ENCODE measurements around the gene RAPGEF5. TPM values are rescaled to one million over a fixed set of nuclear protein-coding genes. Genes with fewer than 3 reads are reported as not detected.

RAPGEF5 gene
- total and polyA plus RNA-seq, 4 donors = 16.1 to 308 (median 61.4) TPM

DNA sequence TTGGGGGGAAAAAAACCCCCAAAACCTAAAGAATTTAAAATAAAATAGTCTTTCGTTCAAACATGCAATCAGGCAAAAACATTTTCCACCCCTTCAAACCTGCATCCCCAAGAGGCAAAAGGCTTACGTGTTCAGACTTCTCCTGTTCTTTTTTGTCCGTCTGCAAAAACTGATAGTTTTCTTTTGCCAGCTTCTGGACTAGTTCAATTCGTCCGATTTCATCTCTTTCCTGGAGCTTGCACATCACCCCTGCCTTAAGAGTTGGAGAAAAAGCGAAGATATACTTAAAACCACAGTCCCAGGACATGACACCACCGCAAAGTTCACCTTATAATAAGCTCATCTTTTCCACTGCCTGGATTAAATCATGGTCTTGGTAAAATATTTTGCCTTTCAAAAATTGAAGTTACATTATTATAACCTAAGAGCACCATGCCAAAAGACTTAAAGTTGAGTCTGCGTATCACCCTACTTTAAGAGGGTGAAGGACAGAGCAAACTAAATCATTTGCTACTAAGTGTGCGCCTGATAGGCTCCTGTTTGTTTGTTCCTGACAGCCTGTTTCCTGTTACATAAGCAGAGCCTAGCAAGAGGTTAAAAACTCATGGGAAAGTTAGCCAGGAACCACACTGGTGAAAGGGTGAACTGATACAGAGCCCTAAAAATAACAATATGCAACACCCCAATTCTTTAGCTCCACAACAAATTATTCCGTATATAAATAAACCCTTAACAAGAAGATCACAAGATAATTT lies 137.0 kb downstream of the RAPGEF5 start:
- H3K36me3 ChIP-seq (ENCODE audit: control insufficient read depth in 4 of 4, insufficient read depth in 4 of 4, low read length in 4 of 4) = peaks cover 0 to 2% (median 0%) of the 10 kb centered on the region in 4 donors
- ATAC-seq (ENCODE audit: insufficient read depth, low FRiP score) = no peak
- peak overlapping the region; percentile 30 to 57 for H3K9ac ChIP-seq (ENCODE audit: insufficient read depth in 1 of 2, low read length in 2 of 2)
- peak overlapping the region; percentile 33 for H3K4me3 ChIP-seq
- no peaks in the 10 kb centered on the region for H3K9me3 ChIP-seq (ENCODE audit: control insufficient read depth in 4 of 4, insufficient read depth in 3 of 4, low read length in 3 of 4)
- WGBS, 2 donors = 50 to 67% methylated on average over 10 of the region's 10 CpGs
- H3K4me1 ChIP-seq (ENCODE audit: control insufficient read depth in 5 of 5, insufficient read depth in 5 of 5, low read length in 5 of 5) = peaks cover 0 to 7% (median 0%) of the 10 kb centered on the region in 5 donors
- TF ChIP-seq, protein P1, sequence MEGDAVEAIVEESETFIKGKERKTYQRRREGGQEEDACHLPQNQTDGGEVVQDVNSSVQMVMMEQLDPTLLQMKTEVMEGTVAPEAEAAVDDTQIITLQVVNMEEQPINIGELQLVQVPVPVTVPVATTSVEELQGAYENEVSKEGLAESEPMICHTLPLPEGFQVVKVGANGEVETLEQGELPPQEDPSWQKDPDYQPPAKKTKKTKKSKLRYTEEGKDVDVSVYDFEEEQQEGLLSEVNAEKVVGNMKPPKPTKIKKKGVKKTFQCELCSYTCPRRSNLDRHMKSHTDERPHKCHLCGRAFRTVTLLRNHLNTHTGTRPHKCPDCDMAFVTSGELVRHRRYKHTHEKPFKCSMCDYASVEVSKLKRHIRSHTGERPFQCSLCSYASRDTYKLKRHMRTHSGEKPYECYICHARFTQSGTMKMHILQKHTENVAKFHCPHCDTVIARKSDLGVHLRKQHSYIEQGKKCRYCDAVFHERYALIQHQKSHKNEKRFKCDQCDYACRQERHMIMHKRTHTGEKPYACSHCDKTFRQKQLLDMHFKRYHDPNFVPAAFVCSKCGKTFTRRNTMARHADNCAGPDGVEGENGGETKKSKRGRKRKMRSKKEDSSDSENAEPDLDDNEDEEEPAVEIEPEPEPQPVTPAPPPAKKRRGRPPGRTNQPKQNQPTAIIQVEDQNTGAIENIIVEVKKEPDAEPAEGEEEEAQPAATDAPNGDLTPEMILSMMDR (IDR thresholded peaks at IDR 0.05; ENCODE audit: control extremely low read depth, extremely low read depth) = no peak
- peak in 2 of 3 donors; percentile 29 to 66 for DNase-seq
- peak overlapping the region; percentile 26 to 89 for H3K27ac ChIP-seq (ENCODE audit: low read depth in 1 of 2, low read length in 1 of 2)
- no peaks in the 10 kb centered on the region for H3K27me3 ChIP-seq (ENCODE audit: control insufficient read depth in 3 of 3, insufficient read depth in 3 of 3, low read length in 2 of 3)

- DNase-seq (no peak), ATAC-seq (ENCODE audit: insufficient read depth, low FRiP score) (no peak)
- Histone ChIP-seq H3K4me1 (ENCODE audit: control insufficient read depth in 5 of 5, insufficient read depth in 5 of 5, low read length in 5 of 5) (peaks cover 0 to 7% (median 0%) of the 10 kb centered on the region in 5 donors), H3K27ac (ENCODE audit: low read depth in 1 of 2, low read length in 1 of 2) (peak overlapping the region; percentile 89), H3K27me3 (ENCODE audit: control insufficient read depth in 3 of 3, insufficient read depth in 3 of 3, low read length in 2 of 3) (no peaks in the 10 kb centered on the region), H3K4me3 (peak overlapping the region; percentile 66), H3K9ac (ENCODE audit: insufficient read depth in 1 of 2, low read length in 2 of 2) (peak overlapping the region; percentile 8 to 57), H3K9me3 (ENCODE audit: control insufficient read depth in 4 of 4, insufficient read depth in 3 of 4, low read length in 3 of 4) (no peaks in the 10 kb centered on the region), H3K36me3 (ENCODE audit: control insufficient read depth in 4 of 4, insufficient read depth in 4 of 4, low read length in 4 of 4) (peaks cover 0 to 2% (median 0%) of the 10 kb centered on the region in 4 donors)
- WGBS, 2 donors = 52 to 81% methylated on average over 4 of the region's 4 CpGs
- TF ChIP-seq, protein P1 (IDR thresholded peaks at IDR 0.05; ENCODE audit: control extremely low read depth, extremely low read depth) = no peak
Measured at GRCh38 chr7:22219036-22219435, 137.9 kb downstream of the RAPGEF5 start.

DNA sequence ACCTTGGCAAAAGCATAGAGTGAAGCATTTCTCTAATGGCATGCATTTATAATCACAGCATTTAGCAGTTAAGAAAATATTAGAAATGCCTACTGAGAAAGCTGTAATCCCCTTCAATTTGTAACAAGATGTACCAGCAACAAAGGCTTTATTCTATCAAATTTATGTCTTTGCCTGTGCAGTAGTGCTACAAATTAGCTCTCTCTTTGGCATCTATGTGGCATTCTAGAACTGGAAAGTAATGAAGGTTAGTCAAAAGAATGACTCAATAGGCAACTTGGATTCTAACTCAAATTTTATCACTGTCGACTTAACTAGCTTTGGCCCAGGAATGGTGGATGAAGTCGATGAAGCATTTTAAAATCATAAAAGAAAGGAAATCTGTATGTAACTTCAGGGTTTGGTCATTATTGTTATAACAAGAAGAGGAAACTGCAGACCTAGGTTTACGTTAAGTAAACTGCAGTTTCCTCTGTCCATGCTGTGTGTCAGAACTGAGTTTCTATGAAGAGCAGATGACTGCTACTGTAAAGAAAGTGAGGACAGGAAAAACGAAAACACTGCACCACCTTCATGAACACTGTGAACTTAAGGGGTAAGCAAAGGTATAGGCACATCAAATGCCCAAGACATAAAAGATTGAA lies 140.0 kb downstream of the RAPGEF5 start:
- no peak for ATAC-seq (ENCODE audit: insufficient read depth, low FRiP score)
- Histone ChIP-seq H3K27ac (ENCODE audit: low read depth in 1 of 2, low read length in 1 of 2) (peak overlapping the region in 1 of 2 donors; percentile 33), H3K9me3 (ENCODE audit: control insufficient read depth in 4 of 4, insufficient read depth in 3 of 4, low read length in 3 of 4) (no peaks in the 10 kb centered on the region), H3K36me3 (ENCODE audit: control insufficient read depth in 4 of 4, insufficient read depth in 4 of 4, low read length in 4 of 4) (no peaks in the 10 kb centered on the region), H3K4me1 (ENCODE audit: control insufficient read depth in 5 of 5, insufficient read depth in 5 of 5, low read length in 5 of 5) (peaks cover 0 to 13% (median 1%) of the 10 kb centered on the region in 5 donors), H3K27me3 (ENCODE audit: control insufficient read depth in 3 of 3, insufficient read depth in 3 of 3, low read length in 2 of 3) (no peaks in the 10 kb centered on the region), H3K9ac (ENCODE audit: insufficient read depth in 1 of 2, low read length in 2 of 2) (no peak overlapping the region), H3K4me3 (peak overlapping the region; percentile 27)
- TF ChIP-seq, protein P1 (IDR thresholded peaks at IDR 0.05; ENCODE audit: control extremely low read depth, extremely low read depth) = no peak
- DNase-seq = peak in 1 of 3 donors; percentile 32
- 54 to 55% methylated on average over 4 of the region's 4 CpGs for WGBS, 2 donors

All from lung (tissue), 12 donors.